Muscle layer of colon (tissue), 2 donors: ENCODE data around the gene PRICKLE2.

Experiments used
- H3K27ac ChIP-seq: one replicate; pipeline ENCODE4 v1.7.0; 2013; ENCODE audit warnings: low read depth, mild to moderate bottlenecking, low read length, moderate library complexity
- H3K27me3 ChIP-seq, 2 donors: one replicate each; pipeline ENCODE4 v1.7.0; 2013; ENCODE audit warnings: low read length in 2 of 2, mild to moderate bottlenecking in 2 of 2; ENCODE audit not compliant: insufficient read depth in 2 of 2, control insufficient read depth in 1 of 2
- H3K36me3 ChIP-seq: one replicate; pipeline ENCODE4 v1.7.0; 2013; ENCODE audit warnings: mild to moderate bottlenecking, low read length; ENCODE audit not compliant: insufficient read depth
- H3K4me1 ChIP-seq: one replicate; pipeline ENCODE4 v1.7.0; 2013; ENCODE audit warnings: mild to moderate bottlenecking, low read length; ENCODE audit not compliant: insufficient read depth
- H3K4me3 ChIP-seq, 2 donors: one replicate each; pipeline ENCODE4 v1.7.0; 2013; ENCODE audit warnings: low read length in 2 of 2, low read depth in 1 of 2, mild to moderate bottlenecking in 1 of 2, moderate library complexity in 1 of 2
- H3K9ac ChIP-seq: one replicate; pipeline ENCODE4 v1.7.0; 2013; ENCODE audit warnings: low read length
- H3K9me3 ChIP-seq: one replicate; pipeline ENCODE4 v1.7.0; 2013; ENCODE audit warnings: mild to moderate bottlenecking, low read length
- donor health status: abdominal sarcoma.
- donor health status: Adenocarcinoma of cecum.

The PRICKLE2 gene

DNA sequence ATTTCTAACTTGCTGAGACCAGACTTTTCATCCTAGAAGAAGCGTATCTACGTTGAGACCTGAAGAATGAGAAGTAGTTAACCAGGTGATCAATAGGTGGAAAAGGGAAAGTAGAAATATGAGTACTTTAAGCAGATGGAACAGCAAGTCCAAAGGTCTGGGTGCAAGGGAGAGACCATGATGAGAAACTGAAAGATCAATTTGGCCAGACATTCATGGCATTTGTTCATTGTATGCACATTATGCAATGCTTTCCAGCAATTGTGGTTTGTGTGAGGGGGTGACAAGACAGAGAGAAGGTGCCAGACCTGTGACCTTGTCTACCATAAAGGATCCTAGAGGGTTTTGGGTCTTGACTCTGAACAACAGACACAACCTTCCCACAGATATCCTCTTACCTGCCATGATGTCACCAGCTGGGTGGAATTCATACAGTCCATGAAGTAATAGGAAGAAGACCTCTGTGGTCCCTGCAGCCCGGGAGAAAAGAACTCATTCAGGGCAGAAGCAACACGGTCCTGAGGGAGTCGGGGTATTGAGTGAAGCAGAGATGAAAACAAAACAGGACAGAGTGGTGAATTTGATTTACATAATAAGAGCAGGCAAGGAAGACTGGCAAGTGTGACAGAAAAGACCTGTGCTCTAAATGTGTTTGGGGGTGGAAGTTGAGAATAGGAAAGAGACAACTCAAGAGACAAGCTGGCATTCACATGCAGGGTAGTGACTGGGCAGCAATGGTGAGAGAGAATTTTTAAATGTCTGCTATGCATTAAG is 138.6 kb downstream of the PRICKLE2 start:
- Histone ChIP-seq H3K4me3 (no peak overlapping the region), H3K27me3 (no peaks in the 10 kb centered on the region), H3K4me1 (peaks cover 4% of the 10 kb centered on the region), H3K27ac (no peak overlapping the region), H3K9me3 (no peaks in the 10 kb centered on the region), H3K9ac (no peak overlapping the region), H3K36me3 (no peaks in the 10 kb centered on the region)

DNA sequence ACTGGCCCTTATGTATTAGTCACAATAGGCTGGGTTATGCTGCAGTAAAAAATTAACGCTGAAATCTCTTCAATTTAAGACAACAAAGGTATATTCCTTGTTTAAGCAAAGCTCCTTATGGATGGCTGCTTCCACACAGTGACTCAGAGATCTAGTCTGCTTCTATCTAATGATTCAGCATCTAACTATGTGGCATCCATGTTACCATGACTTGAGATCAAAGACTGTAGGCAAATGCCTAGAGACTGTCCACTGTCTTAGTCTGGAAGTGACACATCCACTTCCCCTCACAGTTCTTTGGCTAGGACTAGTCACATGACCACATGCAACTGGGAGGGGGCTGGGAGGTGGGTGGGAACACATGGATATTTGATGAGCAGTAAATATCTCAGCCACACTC is 140.6 kb downstream of the PRICKLE2 start:
- Histone ChIP-seq H3K9ac (no peak overlapping the region), H3K27me3 (no peaks in the 10 kb centered on the region), H3K9me3 (no peaks in the 10 kb centered on the region), H3K4me1 (peaks cover 4% of the 10 kb centered on the region), H3K27ac (no peak overlapping the region), H3K36me3 (no peaks in the 10 kb centered on the region), H3K4me3 (no peak overlapping the region)

DNA sequence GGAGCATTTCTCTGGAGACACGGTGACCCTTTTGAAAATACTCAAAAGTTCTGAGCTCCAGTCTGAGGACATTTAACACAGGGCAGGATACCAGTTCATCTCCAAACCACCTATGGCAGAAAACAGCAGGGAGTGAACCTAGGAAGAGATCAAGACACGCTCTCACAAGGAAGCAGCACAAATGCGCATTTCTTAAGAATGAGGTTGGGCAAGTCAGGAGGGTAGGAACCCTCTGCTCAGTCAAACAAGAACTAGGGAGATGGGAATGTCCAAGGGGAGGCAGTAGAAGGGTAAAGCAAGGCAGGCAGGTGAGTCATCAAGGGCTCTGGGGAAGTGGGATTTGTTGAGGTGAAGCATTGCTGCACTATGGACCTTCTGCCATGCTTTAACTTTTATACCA is 141.7 kb downstream of the PRICKLE2 start:
- Histone ChIP-seq H3K4me1 (peaks cover 2% of the 10 kb centered on the region), H3K36me3 (no peaks in the 10 kb centered on the region), H3K27me3 (no peaks in the 10 kb centered on the region), H3K9me3 (no peaks in the 10 kb centered on the region), H3K27ac (no peak overlapping the region), H3K9ac (no peak overlapping the region), H3K4me3 (no peak overlapping the region)

DNA sequence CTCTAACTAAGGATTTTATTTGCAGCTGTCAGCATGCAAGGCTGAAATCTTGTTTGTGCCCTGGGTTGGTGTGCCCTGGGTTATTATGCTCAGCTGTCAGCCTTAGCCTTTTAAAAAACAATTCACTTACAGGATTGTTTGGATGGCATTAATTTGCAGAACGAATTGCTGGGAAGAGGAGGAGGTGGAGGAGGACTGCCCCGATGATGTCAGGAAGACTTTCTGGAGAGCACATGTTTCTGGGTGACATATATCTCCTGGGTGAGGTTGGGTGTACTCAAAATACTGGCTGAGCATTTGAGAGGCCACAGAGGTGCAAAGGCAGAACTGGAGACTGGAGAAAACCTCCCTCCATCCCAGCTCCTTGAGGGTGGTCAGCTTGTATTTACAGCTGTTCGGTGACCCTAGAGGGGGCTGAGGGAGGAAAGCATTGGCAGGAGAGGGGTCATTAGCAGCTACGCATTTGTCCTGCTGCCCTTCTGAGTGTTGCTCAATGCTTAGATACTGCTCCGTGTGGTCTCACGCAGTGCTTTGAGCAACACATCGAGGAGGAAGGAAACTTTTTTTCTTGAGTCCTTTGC is 142.2 kb downstream of the PRICKLE2 start:
- no peak overlapping the region for H3K9ac ChIP-seq
- no peaks in the 10 kb centered on the region for H3K36me3 ChIP-seq
- H3K9me3 ChIP-seq = no peaks in the 10 kb centered on the region
- no peak overlapping the region for H3K4me3 ChIP-seq
- H3K27ac ChIP-seq = no peak overlapping the region
- H3K4me1 ChIP-seq = no peaks in the 10 kb centered on the region
- no peaks in the 10 kb centered on the region for H3K27me3 ChIP-seq

DNA sequence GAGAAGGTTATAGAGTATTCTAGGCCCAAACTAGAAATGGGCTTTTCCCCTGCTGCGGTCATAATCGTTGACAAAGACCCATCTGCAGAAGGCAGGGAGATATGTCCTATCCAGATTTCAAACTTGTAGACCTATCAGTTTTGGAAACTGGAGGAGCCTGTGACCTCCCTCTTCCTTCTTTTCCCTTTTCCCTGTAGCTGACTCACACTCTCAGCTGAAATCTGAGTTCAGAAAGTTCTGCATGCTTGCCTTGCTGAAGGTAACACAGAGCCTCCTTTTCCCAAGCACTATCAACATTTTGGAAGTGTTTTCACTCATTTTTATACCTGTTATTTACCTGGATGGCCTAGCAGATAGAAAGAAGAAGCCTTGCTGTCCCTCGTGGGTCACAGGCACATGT is 142.9 kb downstream of the PRICKLE2 start:
- Histone ChIP-seq H3K9me3 (no peaks in the 10 kb centered on the region), H3K36me3 (no peaks in the 10 kb centered on the region), H3K4me1 (no peaks in the 10 kb centered on the region), H3K9ac (no peak overlapping the region), H3K4me3 (no peak overlapping the region), H3K27ac (no peak overlapping the region), H3K27me3 (no peaks in the 10 kb centered on the region)

DNA sequence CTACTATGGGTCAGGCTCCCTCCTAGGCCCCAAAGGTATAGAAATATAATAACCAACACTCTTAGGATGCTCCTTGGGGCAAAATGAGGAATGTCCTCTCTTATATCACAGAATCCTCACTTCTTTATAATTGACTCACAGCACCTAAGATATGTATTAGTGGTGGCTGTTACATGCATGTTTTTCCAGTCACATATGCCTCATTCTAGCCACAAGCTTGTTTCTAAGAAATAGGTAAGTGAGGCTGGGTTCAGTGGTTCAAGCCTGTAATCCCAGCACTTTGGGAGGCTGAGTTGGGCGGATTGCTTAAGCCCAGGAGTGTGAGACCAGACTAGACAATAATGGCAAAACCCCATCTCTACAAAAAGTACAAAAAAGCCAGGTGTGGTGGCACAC is 144.0 kb downstream of the PRICKLE2 start:
- no peak overlapping the region for H3K27ac ChIP-seq
- no peak overlapping the region for H3K4me3 ChIP-seq
- H3K27me3 ChIP-seq = no peaks in the 10 kb centered on the region
- H3K36me3 ChIP-seq = no peaks in the 10 kb centered on the region
- no peaks in the 10 kb centered on the region for H3K9me3 ChIP-seq
- no peaks in the 10 kb centered on the region for H3K4me1 ChIP-seq
- H3K9ac ChIP-seq = no peak overlapping the region

DNA sequence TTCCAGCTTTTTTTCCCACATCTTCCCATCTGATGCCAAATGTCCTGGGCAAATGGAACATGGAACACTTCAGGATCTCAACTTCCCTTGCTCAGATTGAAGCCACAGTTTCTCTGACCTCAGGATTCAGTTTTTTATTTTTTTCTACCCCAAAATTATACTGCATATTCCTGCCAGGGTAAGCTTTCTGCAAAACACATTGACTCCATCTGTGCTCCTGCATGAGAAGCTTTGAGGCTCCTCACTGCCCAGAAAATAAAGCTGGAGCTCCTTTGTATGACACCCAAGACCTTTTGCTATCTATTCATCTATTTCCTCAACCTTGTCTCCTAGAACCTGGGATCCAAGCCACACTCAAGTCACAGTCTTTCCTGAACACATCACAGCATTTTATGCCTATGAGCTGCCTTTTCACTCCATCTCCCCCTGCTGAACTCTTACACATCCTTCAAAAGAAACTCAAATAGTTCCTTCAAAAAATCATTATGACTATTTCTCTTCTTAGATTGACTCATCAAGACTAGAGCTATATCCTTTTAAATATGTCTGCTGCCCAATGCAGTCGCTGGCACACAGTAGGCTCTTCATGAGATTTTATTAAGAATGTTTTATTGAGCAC is 144.5 kb downstream of the PRICKLE2 start:
- no peaks in the 10 kb centered on the region for H3K4me1 ChIP-seq
- no peak overlapping the region for H3K4me3 ChIP-seq
- no peaks in the 10 kb centered on the region for H3K36me3 ChIP-seq
- no peak overlapping the region for H3K9ac ChIP-seq
- no peaks in the 10 kb centered on the region for H3K27me3 ChIP-seq
- no peaks in the 10 kb centered on the region for H3K9me3 ChIP-seq
- no peak overlapping the region for H3K27ac ChIP-seq

DNA sequence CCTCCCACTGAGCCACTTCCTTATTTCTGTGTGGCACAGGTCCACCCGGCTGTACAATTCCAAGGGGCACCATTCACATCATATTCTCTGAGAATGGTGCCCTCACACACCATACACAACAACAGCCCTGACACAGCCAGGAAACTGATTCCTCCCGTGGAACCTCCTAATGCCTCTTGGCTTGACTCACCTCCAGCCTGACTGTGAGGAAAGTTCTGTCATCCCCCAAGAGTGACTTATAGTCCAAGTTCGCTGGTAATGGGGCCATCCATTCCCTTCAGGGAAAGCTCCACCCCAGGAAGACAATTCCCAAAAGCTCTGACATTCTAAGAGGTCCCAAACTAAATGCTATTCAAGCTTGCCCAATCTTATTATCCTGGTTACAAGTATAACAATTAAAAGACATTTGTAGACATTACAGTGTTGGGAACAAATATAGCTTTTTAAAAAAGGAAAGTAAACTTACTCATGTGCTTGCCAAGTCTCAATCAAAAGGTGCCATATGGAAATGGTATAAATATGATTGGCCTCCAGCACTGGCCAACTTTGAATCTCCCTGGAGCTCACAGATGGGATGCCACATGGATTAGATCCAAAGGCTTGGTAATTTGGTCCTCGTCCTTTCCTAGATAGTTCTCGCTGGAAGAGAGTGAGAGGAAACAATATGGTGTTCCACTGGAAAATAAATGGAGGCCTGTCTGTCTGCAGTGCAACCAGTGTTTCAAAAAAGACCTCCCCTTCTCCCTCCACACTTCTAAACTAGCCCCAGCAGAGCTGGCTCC is 145.7 kb downstream of the PRICKLE2 start:
- Histone ChIP-seq H3K9me3 (no peaks in the 10 kb centered on the region), H3K4me3 (no peak overlapping the region), H3K27ac (no peak overlapping the region), H3K27me3 (no peaks in the 10 kb centered on the region), H3K9ac (no peak overlapping the region), H3K4me1 (no peaks in the 10 kb centered on the region), H3K36me3 (no peaks in the 10 kb centered on the region)

DNA sequence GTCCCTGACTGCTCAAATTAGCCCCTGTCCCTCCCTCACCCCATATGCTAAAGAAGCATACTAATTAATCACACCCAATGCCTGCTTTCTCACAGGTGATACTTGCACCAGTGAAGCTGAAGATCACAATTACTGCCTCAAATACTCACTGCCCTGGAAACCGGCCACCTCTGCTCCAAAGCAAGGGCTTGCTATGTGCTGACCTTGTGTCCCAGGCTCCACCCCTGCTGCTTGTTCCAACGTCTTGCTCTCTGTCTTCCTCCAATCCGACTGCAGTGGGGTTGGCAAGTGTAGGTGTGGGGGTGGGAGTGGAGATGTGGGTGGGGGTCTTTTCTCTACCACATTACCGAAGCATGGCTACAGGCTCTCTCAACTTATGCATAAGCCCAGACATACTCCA is 146.3 kb downstream of the PRICKLE2 start:
- H3K9ac ChIP-seq = no peak overlapping the region
- H3K27ac ChIP-seq = no peak overlapping the region
- H3K9me3 ChIP-seq = no peaks in the 10 kb centered on the region
- H3K4me3 ChIP-seq = no peak overlapping the region
- no peaks in the 10 kb centered on the region for H3K4me1 ChIP-seq
- no peaks in the 10 kb centered on the region for H3K27me3 ChIP-seq
- no peaks in the 10 kb centered on the region for H3K36me3 ChIP-seq

DNA sequence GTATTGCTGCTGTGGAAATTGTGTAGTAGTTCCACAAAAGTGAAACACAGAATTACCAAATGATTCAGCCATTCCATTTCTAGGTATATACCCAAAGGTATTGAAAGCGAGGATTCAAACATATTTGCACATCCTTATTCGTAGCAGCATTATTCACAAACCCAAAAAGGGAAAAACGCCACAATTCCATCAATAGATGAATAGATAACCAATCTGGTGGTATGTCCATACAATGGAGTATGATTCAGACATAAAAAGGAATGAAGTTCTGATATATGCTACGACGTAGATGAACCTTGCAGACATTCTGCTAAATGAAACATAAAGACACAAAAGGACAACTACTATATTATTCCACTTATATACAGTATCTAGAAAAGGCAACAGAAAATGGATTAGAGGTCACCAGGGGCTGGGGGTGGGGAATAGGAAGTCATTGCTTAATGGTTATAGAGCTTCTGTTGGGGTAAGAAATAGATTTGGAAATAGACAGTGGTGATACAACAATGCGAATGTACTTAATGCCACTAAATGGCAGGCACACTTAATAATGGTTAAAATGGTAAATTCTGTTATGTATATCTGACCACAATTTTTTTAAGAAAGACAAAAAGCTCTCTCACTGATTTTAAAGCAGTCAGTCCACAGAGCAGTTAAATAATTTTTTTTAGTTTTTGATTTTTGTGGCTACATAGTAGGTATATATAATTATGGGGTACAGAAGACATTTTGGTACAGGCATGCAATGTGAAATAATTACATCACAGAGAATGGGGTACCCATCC is 150.2 kb downstream of the PRICKLE2 start:
- no peaks in the 10 kb centered on the region for H3K27me3 ChIP-seq
- no peak overlapping the region for H3K27ac ChIP-seq
- H3K4me3 ChIP-seq = no peak overlapping the region
- no peaks in the 10 kb centered on the region for H3K9me3 ChIP-seq
- H3K36me3 ChIP-seq = no peaks in the 10 kb centered on the region
- no peak overlapping the region for H3K9ac ChIP-seq
- no peaks in the 10 kb centered on the region for H3K4me1 ChIP-seq

DNA sequence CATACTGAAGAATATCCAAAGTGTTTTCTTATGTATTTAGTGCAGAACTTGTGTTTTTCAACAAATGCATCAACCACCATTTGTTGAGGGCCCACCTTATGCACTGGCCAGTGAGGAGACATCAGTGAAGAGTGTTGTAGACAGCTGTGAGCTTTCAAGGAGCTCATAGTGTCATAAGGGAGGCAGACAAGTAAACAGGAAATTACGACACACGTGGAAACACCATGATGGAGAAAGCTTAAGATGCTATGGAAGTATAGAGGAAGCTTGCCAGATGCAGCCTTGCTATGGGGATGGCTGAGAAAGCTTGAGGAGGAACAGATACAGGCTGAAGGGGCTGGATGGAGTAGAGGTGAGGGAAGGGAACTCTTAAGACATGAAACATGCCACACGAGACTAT is 151.2 kb downstream of the PRICKLE2 start:
- H3K27me3 ChIP-seq = no peaks in the 10 kb centered on the region
- no peaks in the 10 kb centered on the region for H3K9me3 ChIP-seq
- no peaks in the 10 kb centered on the region for H3K36me3 ChIP-seq
- H3K4me3 ChIP-seq = no peak overlapping the region
- no peaks in the 10 kb centered on the region for H3K4me1 ChIP-seq
- no peak overlapping the region for H3K27ac ChIP-seq
- H3K9ac ChIP-seq = no peak overlapping the region
